ENCODE data around the gene TRPV5. TPM values are rescaled to one million over a fixed set of nuclear protein-coding genes. Genes with fewer than 3 reads are reported as not detected.

The TRPV5 gene
- total RNA-seq, 1 experiment from 2014 or later, result not detected

GRCh38 chr7:142865766-142866165 is 67.8 kb downstream of the TRPV5 start:
- in situ Hi-C loops (cut with HindIII; ENCODE audit: low sequenced_read_pairs), result loop anchor here (25.0 kb wide), 1 partner anchor 347 kb away; the partner anchor contains the start of gene TAS2R40
- DNase-seq (ENCODE audit: low spot score), result no peak

- in situ Hi-C loops (cut with HindIII; ENCODE audit: low sequenced_read_pairs), result loop anchor here (25.0 kb wide), 1 partner anchor 347 kb away; the partner anchor contains the start of gene TAS2R40
Measured at GRCh38 chr7:142864980-142865747, 68.4 kb downstream of the TRPV5 start.

GRCh38 chr7:142863891-142864685 is 69.5 kb downstream of the TRPV5 start:
- in situ Hi-C loops (cut with HindIII; ENCODE audit: low sequenced_read_pairs), result loop anchor here (25.0 kb wide), 1 partner anchor 348 kb away; the partner anchor contains the start of gene TAS2R40
- no peak for DNase-seq (ENCODE audit: low spot score)

More at GRCh38 chr7:142864980-142865747, 68.4 kb downstream of the TRPV5 start:
- no peak for DNase-seq (ENCODE audit: low spot score)

- in situ Hi-C loops (cut with HindIII; ENCODE audit: low sequenced_read_pairs), result loop anchor here (25.0 kb wide), 1 partner anchor 349 kb away; the partner anchor contains the start of gene TAS2R40
- no peak for DNase-seq (ENCODE audit: low spot score)
Measured at GRCh38 chr7:142862786-142863400, 70.7 kb downstream of the TRPV5 start.

GRCh38 chr7:142862351-142862750 is 71.2 kb downstream of the TRPV5 start:
- in situ Hi-C loops (cut with HindIII; ENCODE audit: low sequenced_read_pairs), result loop anchor here (25.0 kb wide), 1 partner anchor 350 kb away; the partner anchor contains the start of gene TAS2R40
- no peak for DNase-seq (ENCODE audit: low spot score)

GRCh38 chr7:142860968-142861367 is 72.6 kb downstream of the TRPV5 start:
- no peak for DNase-seq (ENCODE audit: low spot score)
- in situ Hi-C loops (cut with HindIII; ENCODE audit: low sequenced_read_pairs), result loop anchor here (25.0 kb wide), 1 partner anchor 351 kb away; the partner anchor contains the start of gene TAS2R40

- in situ Hi-C loops (cut with HindIII; ENCODE audit: low sequenced_read_pairs), result loop anchor here (25.0 kb wide), 1 partner anchor 352 kb away; the partner anchor contains the start of gene TAS2R40
- no peak for DNase-seq (ENCODE audit: low spot score)
Measured at GRCh38 chr7:142859829-142860228, 73.7 kb downstream of the TRPV5 start.

- in situ Hi-C loops (cut with HindIII; ENCODE audit: low sequenced_read_pairs), result loop anchor here (25.0 kb wide), 1 partner anchor 353 kb away; the partner anchor contains the start of gene TAS2R40
- no peak for DNase-seq (ENCODE audit: low spot score)
Measured at GRCh38 chr7:142859411-142859810, 74.1 kb downstream of the TRPV5 start.

Other genes starting within 250 kb of the TRPV5 start
- gene PRSS1, start 184.3 kb downstream of the TRPV5 start, total RNA-seq (2014; rRNA removed; shearing (Covaris generic)), result not detected in 2 replicates
- not detected in 2 replicates for gene PRSS2, start 162.8 kb downstream of the TRPV5 start, total RNA-seq (2014; rRNA removed; shearing (Covaris generic))
- not detected in 2 replicates for gene EPHB6, start 78.7 kb downstream of the TRPV5 start, total RNA-seq (2014; rRNA removed; shearing (Covaris generic))
- gene TRPV6, start 48.0 kb downstream of the TRPV5 start, total RNA-seq (2014; rRNA removed; shearing (Covaris generic)), result not detected in 2 replicates
- not detected in 2 replicates for gene LLCFC1, start 5.7 kb upstream of the TRPV5 start, total RNA-seq (2014; rRNA removed; shearing (Covaris generic))
- not detected in 2 replicates for gene KEL, start 28.6 kb upstream of the TRPV5 start, total RNA-seq (2014; rRNA removed; shearing (Covaris generic))
- gene OR9A2, start 93.4 kb upstream of the TRPV5 start, total RNA-seq (2014; rRNA removed; shearing (Covaris generic)), result not detected in 2 replicates
- gene OR6V1, start 118.6 kb upstream of the TRPV5 start, total RNA-seq (2014; rRNA removed; shearing (Covaris generic)), result not detected in 2 replicates
- not detected in 2 replicates for gene PIP, start 198.3 kb upstream of the TRPV5 start, total RNA-seq (2014; rRNA removed; shearing (Covaris generic))
- not detected in 2 replicates for gene TAS2R39, start 249.7 kb upstream of the TRPV5 start, total RNA-seq (2014; rRNA removed; shearing (Covaris generic))

Measured in G401 (cell line).